H9 (cell line): ENCODE data around the gene GPRIN1. TPM values are rescaled to one million over a fixed set of nuclear protein-coding genes. Genes with fewer than 3 reads are reported as not detected.

Source experiments
- DNase-seq: peaks from one replicate; pipeline ENCODE4 v3.0.0-alpha.2; 2017
- H2AFZ ChIP-seq: one replicate; pipeline ENCODE4 v1.6.1; 2013; ENCODE audit warnings: mild to moderate bottlenecking, low read length, control low read depth, moderate library complexity
- H2AK5ac ChIP-seq: 2 replicates; pipeline ENCODE4 v1.6.1; 2013; ENCODE audit warnings: low read length, control low read depth, mixed read lengths; ENCODE audit not compliant: insufficient read length
- H2BK120ac ChIP-seq: one replicate; pipeline ENCODE4 v1.6.1; 2013; ENCODE audit warnings: low read depth, mild to moderate bottlenecking, low read length, control low read depth, inconsistent platforms; ENCODE audit not compliant: poor library complexity, severe bottlenecking
- H2BK12ac ChIP-seq: 2 replicates; pipeline ENCODE4 v1.6.1; 2013; ENCODE audit warnings: low read length, control low read depth, mixed read lengths, low read depth; ENCODE audit not compliant: insufficient read length
- H2BK15ac ChIP-seq: 2 replicates; pipeline ENCODE4 v1.6.1; 2013; ENCODE audit warnings: low read depth, low read length, control low read depth
- H2BK20ac ChIP-seq: one replicate; pipeline ENCODE4 v1.6.1; 2013; ENCODE audit warnings: low read depth, mild to moderate bottlenecking, low read length, control low read depth, inconsistent platforms; ENCODE audit not compliant: poor library complexity, severe bottlenecking
- H2BK5ac ChIP-seq: 2 replicates; pipeline ENCODE4 v1.6.1; 2013; ENCODE audit warnings: low read length, control low read depth, mixed read lengths; ENCODE audit not compliant: insufficient read length
- H3K14ac ChIP-seq: 2 replicates; pipeline ENCODE4 v1.6.1; 2013; ENCODE audit warnings: low read length, control low read depth; ENCODE audit not compliant: insufficient read depth
- H3K18ac ChIP-seq: 2 replicates; pipeline ENCODE4 v1.6.1; 2013; ENCODE audit warnings: low read depth, mild to moderate bottlenecking, mixed read lengths, low read length, control low read depth; ENCODE audit not compliant: insufficient read length
- H3K23ac ChIP-seq: 2 replicates; pipeline ENCODE4 v1.6.1; 2013; ENCODE audit warnings: low read length, control low read depth, mixed read lengths, low read depth; ENCODE audit not compliant: insufficient read length
- H3K23me2 ChIP-seq: 2 replicates; pipeline ENCODE4 v1.6.1; 2013; ENCODE audit warnings: low read depth, mild to moderate bottlenecking, mixed read lengths, low read length, control low read depth; ENCODE audit not compliant: insufficient read length, poor library complexity, severe bottlenecking
- H3K27ac ChIP-seq: 2 replicates; pipeline ENCODE4 v1.5.1; 2013; ENCODE audit warnings: low read length, control low read depth, mixed read lengths, low read depth; ENCODE audit not compliant: insufficient read length
- H3K27me3 ChIP-seq: 2 replicates; pipeline ENCODE4 v1.6.1; 2013; ENCODE audit warnings: low read length, control low read depth, inconsistent platforms; ENCODE audit not compliant: insufficient read depth
- H3K4ac ChIP-seq: 2 replicates; pipeline ENCODE4 v1.6.1; 2013; ENCODE audit warnings: low read depth, mild to moderate bottlenecking, control low read depth, inconsistent platforms, low read length, moderate library complexity
- H3K4me1 ChIP-seq: 2 replicates; pipeline ENCODE4 v1.6.1; 2013; ENCODE audit warnings: low read length, control low read depth, inconsistent platforms; ENCODE audit not compliant: insufficient read depth
- H3K4me2 ChIP-seq: 2 replicates; pipeline ENCODE4 v1.6.1; 2013; ENCODE audit warnings: low read length, control low read depth, mixed read lengths; ENCODE audit not compliant: insufficient read length, insufficient read depth
- H3K56ac ChIP-seq: 2 replicates; pipeline ENCODE4 v1.6.1; 2013; ENCODE audit warnings: low read depth, mild to moderate bottlenecking, mixed read lengths, low read length, control low read depth; ENCODE audit not compliant: insufficient read length
- H3K79me1 ChIP-seq: 2 replicates; pipeline ENCODE4 v1.6.1; 2013; ENCODE audit warnings: low read depth, mild to moderate bottlenecking, moderate library complexity, low read length, control low read depth, inconsistent platforms; ENCODE audit not compliant: insufficient read depth, poor library complexity, severe bottlenecking
- H3K79me2 ChIP-seq: 2 replicates; pipeline ENCODE4 v1.6.1; 2013; ENCODE audit warnings: low read length, control low read depth, inconsistent platforms; ENCODE audit not compliant: insufficient read depth
- H3K9ac ChIP-seq: 2 replicates; pipeline ENCODE4 v1.6.1; 2013; ENCODE audit warnings: low read length, control low read depth, mixed read lengths; ENCODE audit not compliant: insufficient read length; ENCODE audit errors: extremely low read depth
- H3K9me3 ChIP-seq: one replicate; pipeline ENCODE4 v1.6.1; 2013; ENCODE audit warnings: low read depth, low read length, inconsistent platforms; ENCODE audit not compliant: control insufficient read depth
- H3T11ph ChIP-seq: one replicate; pipeline ENCODE4 v1.6.1; 2013; ENCODE audit warnings: mild to moderate bottlenecking, low read length, control low read depth, inconsistent platforms
- H4K20me1 ChIP-seq: one replicate; pipeline ENCODE4 v1.6.1; 2013; ENCODE audit not compliant: control insufficient read depth, insufficient read length, insufficient read depth
- H4K5ac ChIP-seq: 2 replicates; pipeline ENCODE4 v1.6.1; 2013; ENCODE audit warnings: low read depth, mild to moderate bottlenecking, mixed read lengths, low read length, control low read depth; ENCODE audit not compliant: insufficient read length
- H4K8ac ChIP-seq: replicated peaks from 2 replicates; pipeline ENCODE4 v1.6.1; 2013; ENCODE audit warnings: low read length, control low read depth, mixed read lengths, low read depth; ENCODE audit not compliant: insufficient read length
- H4K91ac ChIP-seq: 2 replicates; pipeline ENCODE4 v1.6.1; 2013; ENCODE audit warnings: low read depth, mild to moderate bottlenecking, moderate library complexity, mixed read lengths, low read length, control low read depth; ENCODE audit not compliant: insufficient read length
- H3K27ac Mint-ChIP-seq, 3 experiments: 2 replicates in 2 of 3; 3 replicates in 1 of 3; pipeline ENCODE4 v1.8.0; 2020 to 2021; ENCODE audit warnings: mixed read lengths in 3 of 3, mild to moderate bottlenecking in 1 of 3, moderate library complexity in 1 of 3
- H3K27me3 Mint-ChIP-seq: 2 replicates; pipeline ENCODE4 v1.8.0; 2021; ENCODE audit warnings: low read depth, mild to moderate bottlenecking, moderate library complexity, mixed read lengths
- H3K36me3 Mint-ChIP-seq, 3 experiments: 2 replicates in 2 of 3; 3 replicates in 1 of 3; pipeline ENCODE4 v1.8.0; 2020 to 2021; ENCODE audit warnings: low read depth in 3 of 3, mixed read lengths in 3 of 3; ENCODE audit not compliant: insufficient read depth in 1 of 3
- H3K4me1 Mint-ChIP-seq, 2 experiments: 2 replicates each; pipeline ENCODE4 v1.8.0; 2020; ENCODE audit warnings: mixed read lengths in 2 of 2
- H3K4me3 Mint-ChIP-seq, 2 experiments: 2 replicates in 1 of 2; 3 replicates in 1 of 2; pipeline ENCODE4 v1.8.0; 2020 to 2021; ENCODE audit warnings: mild to moderate bottlenecking in 2 of 2, mixed read lengths in 2 of 2, moderate library complexity in 1 of 2
- H3K9me3 Mint-ChIP-seq, 2 experiments: 2 replicates in 1 of 2; 3 replicates in 1 of 2; pipeline ENCODE4 v1.8.0; 2020; ENCODE audit warnings: mild to moderate bottlenecking in 2 of 2, mixed read lengths in 2 of 2, moderate library complexity in 1 of 2
- CTCF ChIP-seq: fragments of 200-600 bp; sonication (generic); conservative IDR thresholded peaks from 3 replicates; pipeline ENCODE4 v1.8.0; 2021; ENCODE audit warnings: antibody characterized with exemption, mild to moderate bottlenecking
- WGBS: extraction: QIAGEN DNeasy Blood & Tissue Kit; methylation state at CpG from one replicate; pipeline ENCODE4 v1.1.7; 2013; ENCODE audit warnings: missing lambda C conversion rate, low lambda C conversion rate, mixed read lengths; ENCODE audit not compliant: insufficient read length; ENCODE audit errors: extremely low coverage; 5-methylcytosine and 5-hydroxymethylcytosine counted together
- total RNA-seq: library from RNA; stranded (reverse); gene quantifications from 2 replicates; pipeline ENCODE4 v1.2.1, GENCODE V29; 2021

Gene GPRIN1
- total RNA-seq, 1 experiment from 2014 or later: 10.8 TPM

GRCh38 chr5:176654856-176655255, 44.9 kb upstream of the GPRIN1 start:
- no CpG with 5 or more reads among the region's 14 CpGs for WGBS
- Histone ChIP-seq H3K23ac (no peak overlapping the region), H3K14ac (no peak overlapping the region), H2AK5ac (no peak overlapping the region), H3K79me2 (no peaks in the 10 kb centered on the region; the same call in 1 of the 2 replicates), H4K20me1 (no peaks in the 10 kb centered on the region), H3K23me2 (no peaks in the 10 kb centered on the region), H2BK20ac (no peak overlapping the region), H2BK15ac (no peak overlapping the region), H3K18ac (no peak overlapping the region), H3K4me1 (peaks cover 1% of the 10 kb centered on the region; the same call in 1 of the 2 replicates), H3K9ac (no peak overlapping the region), H3K27ac (no peak overlapping the region), H3K4me2 (no peak overlapping the region), H3K56ac (no peak overlapping the region), H4K91ac (no peak overlapping the region), H2BK12ac (no peak overlapping the region), H3K79me1 (peaks cover 8% of the 10 kb centered on the region), H3T11ph (no peak overlapping the region), H2BK5ac (no peak overlapping the region), H2BK120ac (no peak overlapping the region), H4K8ac (no peak overlapping the region), H3K4ac (no peak overlapping the region), H3K9me3 (no peaks in the 10 kb centered on the region), H4K5ac (no peak overlapping the region), H2AFZ (no peak overlapping the region), H3K27me3 (no peaks in the 10 kb centered on the region)
- H3K9me3 Mint-ChIP-seq: no peaks in the 10 kb centered on the region
- no peaks in the 10 kb centered on the region; the same call in 1 of the 2 replicates for H3K27me3 Mint-ChIP-seq
- no peak overlapping the region for H3K27ac Mint-ChIP-seq
- no peak for DNase-seq
- no peak for TF ChIP-seq CTCF
- peaks cover 5 to 36% (median 24%) of the 10 kb centered on the region in 3 experiments; a peak in 6 of 7 replicates for H3K36me3 Mint-ChIP-seq
- H3K4me1 Mint-ChIP-seq: peaks cover 20 to 26% of the 10 kb centered on the region in 2 experiments
- no peak overlapping the region for H3K4me3 Mint-ChIP-seq
